Measurements from ENCODE around the gene NEK11. TPM values are rescaled to one million over a fixed set of nuclear protein-coding genes. Genes with fewer than 3 reads are reported as not detected.
A peak's percentile ranks its signal among the peaks of the same experiment; 100 is the strongest.

NEK11 gene
- polyA plus RNA-seq, 1 donor from 2014 or later = 6.1 TPM

GRCh38 chr3:131361464-131362421, 335.1 kb downstream of the NEK11 start:
- H3K9ac ChIP-seq (ENCODE audit: low read length) = no peak overlapping the region
- peak overlapping the region; percentile 39 for H3K4me3 ChIP-seq (ENCODE audit: low read length)
- H3F3A ChIP-seq (ENCODE audit: insufficient read depth, low read length, poor library complexity, severe bottlenecking) = no peaks in the 10 kb centered on the region
- no peak overlapping the region for H3K4me2 ChIP-seq (ENCODE audit: low read length)
- no peak for TF ChIP-seq REST (IDR thresholded peaks at IDR 0.05; ENCODE audit: borderline replicate concordance)
- no peak for TF ChIP-seq TAF1 (IDR thresholded peaks at IDR 0.05; ENCODE audit: low read depth)
- no peak for TF ChIP-seq RAD21 (conservative IDR thresholded peaks at IDR 0.05)
- TF ChIP-seq SMC3 (conservative IDR thresholded peaks at IDR 0.05; ENCODE audit: poor library complexity) = no peak
- no peak for TF ChIP-seq EZH2 (IDR thresholded peaks at IDR 0.05; ENCODE audit: borderline replicate concordance, insufficient read depth, low read length, poor library complexity, severe bottlenecking)
- TF ChIP-seq POLR2AphosphoS5 (IDR thresholded peaks at IDR 0.05) = no peak
- peaks cover 13% of the 10 kb centered on the region for H3K27me3 ChIP-seq (ENCODE audit: insufficient read depth, low read depth, low read length)
- H3K27ac ChIP-seq (ENCODE audit: low read length) = no peak overlapping the region
- no peaks in the 10 kb centered on the region for H3K9me2 ChIP-seq (ENCODE audit: insufficient read depth, low read length)
- no peaks in the 10 kb centered on the region for H4K20me1 ChIP-seq (ENCODE audit: insufficient read depth)
- H3K9me3 ChIP-seq (ENCODE audit: low read length) = no peaks in the 10 kb centered on the region
- H2AFZ ChIP-seq (ENCODE audit: low read depth, low read length) = no peak overlapping the region
- no peaks in the 10 kb centered on the region for H3K36me3 ChIP-seq (ENCODE audit: insufficient read depth, low read length)
- no peaks in the 10 kb centered on the region for H3K79me2 ChIP-seq (replicated peaks; ENCODE audit: insufficient read depth, low read length)

GRCh38 chr3:131363275-131363674, 336.6 kb downstream of the NEK11 start:
- Histone ChIP-seq H3F3A (ENCODE audit: insufficient read depth, low read length, poor library complexity, severe bottlenecking) (no peaks in the 10 kb centered on the region), H4K20me1 (ENCODE audit: insufficient read depth) (no peaks in the 10 kb centered on the region), H3K4me3 (ENCODE audit: low read length) (no peak overlapping the region), H3K9ac (ENCODE audit: low read length) (no peak overlapping the region), H3K79me2 (replicated peaks; ENCODE audit: insufficient read depth, low read length) (no peaks in the 10 kb centered on the region), H3K36me3 (ENCODE audit: insufficient read depth, low read length) (no peaks in the 10 kb centered on the region), H3K27ac (ENCODE audit: low read length) (no peak overlapping the region), H2AFZ (ENCODE audit: low read depth, low read length) (no peak overlapping the region), H3K27me3 (ENCODE audit: insufficient read depth, low read depth, low read length) (peaks cover 13% of the 10 kb centered on the region), H3K9me2 (ENCODE audit: insufficient read depth, low read length) (no peaks in the 10 kb centered on the region), H3K4me2 (ENCODE audit: low read length) (no peak overlapping the region), H3K9me3 (ENCODE audit: low read length) (no peaks in the 10 kb centered on the region)
- no peak for TF ChIP-seq EP300 (conservative IDR thresholded peaks at IDR 0.05; ENCODE audit: poor library complexity, severe bottlenecking)
- TF ChIP-seq RAD21 (conservative IDR thresholded peaks at IDR 0.05) = no peak
- no peak for TF ChIP-seq REST (IDR thresholded peaks at IDR 0.05; ENCODE audit: borderline replicate concordance)
- TF ChIP-seq EZH2 (IDR thresholded peaks at IDR 0.05; ENCODE audit: borderline replicate concordance, insufficient read depth, low read length, poor library complexity, severe bottlenecking) = no peak
- TF ChIP-seq CTCF (IDR thresholded peaks at IDR 0.05; ENCODE audit: poor library complexity, severe bottlenecking) = no peak
